ENCODE measurements around the gene RAB39A.

Gene RAB39A

DNA sequence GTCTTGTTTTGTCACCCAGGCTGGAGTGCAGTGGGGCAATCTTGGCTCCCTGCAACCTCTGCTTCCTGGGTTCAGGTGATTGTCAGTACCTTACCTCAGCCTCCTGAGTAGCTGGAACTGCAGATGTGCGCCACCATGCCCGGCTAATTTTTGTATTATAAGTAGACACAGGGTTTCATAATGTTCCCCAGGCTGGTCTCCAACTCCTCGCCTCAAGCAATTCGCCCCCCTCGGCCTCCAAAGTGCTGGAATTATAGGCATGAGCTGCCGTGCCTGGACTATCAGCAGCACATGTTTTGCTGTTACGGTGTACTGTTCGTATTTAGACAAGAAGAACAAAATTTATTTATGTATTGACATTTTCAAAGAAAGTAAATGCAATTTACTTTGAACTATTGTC, 34.8 kb downstream of the RAB39A start:
- no peak for DNase-seq

GRCh38 chr11:107969219-107969618, 41.0 kb downstream of the RAB39A start:
- DNase-seq = no peak

DNA sequence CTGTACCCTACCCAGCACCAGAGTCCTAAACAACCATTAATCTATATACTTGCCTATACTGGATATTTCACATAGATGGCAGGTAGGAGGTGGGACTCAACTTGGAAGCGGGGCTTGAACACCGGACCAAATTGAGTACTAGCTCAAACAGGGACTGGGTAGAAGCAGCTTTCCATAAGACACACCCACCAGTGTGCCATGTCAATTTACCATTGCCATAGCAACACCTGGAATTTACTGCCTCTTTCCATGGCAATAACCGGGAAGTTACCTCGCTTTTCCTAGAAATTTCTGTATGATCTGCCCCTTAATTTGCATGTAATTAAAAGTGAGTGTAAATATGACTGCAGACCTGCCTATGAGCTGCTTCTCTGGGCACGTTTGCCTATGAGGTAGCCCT, 41.8 kb downstream of the RAB39A start:
- DNase-seq = no peak

DNA sequence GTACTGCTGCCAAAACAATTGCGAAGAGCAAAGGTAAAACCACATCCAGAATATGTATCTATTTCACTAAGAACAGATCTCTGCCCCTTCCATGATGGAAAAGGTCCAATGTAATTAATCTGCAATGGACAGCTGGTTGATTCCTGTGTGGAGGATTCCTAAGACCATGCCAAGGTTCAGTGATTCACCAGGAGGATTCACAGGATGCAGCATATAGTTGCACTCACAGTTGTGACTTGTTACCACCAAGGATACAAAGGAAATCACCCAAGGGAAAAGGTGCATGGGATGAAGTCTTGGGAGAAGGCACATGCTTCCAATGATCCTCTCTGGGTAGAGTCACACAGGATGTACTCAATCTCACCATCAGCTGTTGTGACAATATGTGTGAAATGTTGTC, 45.4 kb downstream of the RAB39A start:
- no peak for DNase-seq

DNA sequence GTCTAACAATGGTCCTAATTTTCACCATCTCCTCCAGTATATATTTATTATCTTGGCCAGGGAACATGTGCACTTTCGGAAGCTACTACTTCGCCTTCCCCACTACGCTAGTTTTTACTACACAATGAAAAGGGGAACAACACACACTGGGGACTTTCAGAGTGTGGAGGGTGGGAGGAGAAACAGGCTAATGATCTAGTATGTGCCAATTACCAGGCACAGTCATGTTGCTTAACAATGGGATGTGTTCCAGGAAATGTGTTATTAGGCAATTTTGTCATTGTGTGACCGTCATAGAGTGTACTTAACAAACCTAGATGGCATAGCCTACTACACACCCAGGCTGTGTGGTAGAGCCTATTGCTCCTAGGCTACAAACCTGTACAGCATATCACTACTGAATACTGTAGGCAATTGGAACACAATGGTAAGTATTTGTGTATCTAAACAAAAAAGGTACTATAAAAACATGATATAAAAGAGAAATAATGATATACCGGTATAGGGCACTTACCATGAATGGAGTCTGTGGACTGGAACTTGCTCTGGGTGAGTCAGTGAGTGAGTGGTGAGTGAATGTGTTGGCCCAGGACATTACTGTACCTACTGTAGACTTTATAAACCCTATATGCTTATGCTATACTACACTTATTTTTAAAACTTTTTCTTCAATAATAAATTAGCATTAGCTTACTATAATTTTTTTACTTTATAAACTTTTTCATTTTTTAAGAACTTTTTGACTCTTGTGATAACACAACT, 60.3 kb downstream of the RAB39A start:
- no peak for DNase-seq

DNA sequence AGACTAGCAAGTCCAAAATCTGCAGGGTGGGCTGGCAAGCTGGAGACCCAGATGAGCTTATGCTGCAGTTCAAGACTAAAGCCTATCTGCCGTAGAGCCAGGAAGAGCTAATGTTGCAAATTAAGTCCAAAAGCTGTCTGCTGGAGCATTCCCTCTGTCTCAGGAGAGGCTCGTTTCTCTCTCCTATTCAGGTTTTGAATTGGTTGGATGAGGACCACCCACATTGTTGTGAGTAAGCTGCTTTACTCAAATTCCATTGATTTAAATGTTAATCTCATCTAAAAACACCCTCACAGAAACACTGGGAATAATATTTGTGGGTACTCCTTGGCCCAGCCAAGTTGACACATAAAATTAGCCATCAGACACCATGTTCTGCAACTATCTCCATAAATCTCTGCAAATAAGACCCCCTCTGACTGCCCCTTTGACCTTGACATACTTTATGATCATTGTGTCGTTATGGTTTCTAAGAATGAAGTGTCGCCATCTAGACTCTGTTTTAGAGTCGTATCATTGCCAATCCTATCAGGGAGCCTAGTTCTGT, 63.7 kb downstream of the RAB39A start:
- no peak for DNase-seq

DNA sequence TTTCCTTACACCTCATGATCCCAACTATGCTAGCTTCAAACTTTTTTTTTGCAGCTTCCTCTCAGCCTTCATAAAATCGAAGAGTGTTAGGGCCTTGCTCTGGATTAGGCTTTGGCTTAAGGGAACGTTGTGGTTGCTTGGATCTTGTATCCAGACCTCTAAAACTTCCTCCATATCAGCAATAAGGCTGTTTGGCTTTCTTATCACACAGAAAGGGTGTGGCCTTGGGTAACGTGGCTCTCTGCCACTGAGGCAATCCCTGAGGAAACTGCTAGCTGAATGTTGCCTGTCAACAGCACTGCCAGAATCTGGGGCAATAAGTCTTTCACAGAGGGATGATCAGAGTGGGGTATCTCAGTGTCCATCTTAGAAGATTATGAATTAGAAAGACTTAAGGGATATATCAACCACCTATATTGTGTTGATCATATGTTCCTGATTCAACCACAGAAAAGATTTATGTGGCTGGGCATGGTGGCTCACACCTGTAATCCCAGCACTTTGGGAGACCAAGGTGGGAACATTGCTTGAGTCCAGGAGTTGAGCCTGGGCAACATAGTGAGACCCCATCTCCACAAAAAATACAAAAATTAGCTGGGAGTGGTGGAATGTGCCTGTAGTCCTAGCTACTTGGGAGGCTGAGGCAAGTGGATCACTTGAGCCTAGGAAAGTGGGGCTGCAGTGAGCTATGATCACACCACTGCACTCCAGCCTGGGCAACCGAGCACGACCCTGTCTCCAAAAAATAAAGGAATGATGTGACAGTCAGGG, 67.9 kb downstream of the RAB39A start:
- no peak for DNase-seq

DNA sequence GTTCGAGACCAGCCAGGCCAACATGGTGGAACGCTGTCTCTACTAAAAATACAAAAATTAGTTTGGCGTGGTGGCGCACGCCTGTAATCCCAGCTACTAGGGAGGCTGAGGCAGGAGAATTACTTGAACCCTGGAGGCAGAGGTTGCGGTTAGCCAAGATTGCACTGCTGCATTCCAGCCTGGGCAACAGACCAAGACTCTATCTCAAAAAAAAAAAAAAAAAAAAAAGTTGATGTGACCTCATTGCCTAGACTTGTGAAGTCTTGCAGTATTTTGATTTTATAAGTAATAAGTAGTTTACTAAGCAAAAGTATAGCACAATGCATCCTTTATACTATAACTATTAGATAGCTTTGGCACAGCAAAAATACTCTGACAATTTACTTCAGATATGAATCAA, 70.5 kb downstream of the RAB39A start:
- DNase-seq = no peak

- DNase-seq = peak; percentile 22
Observed at GRCh38 chr11:107999759-108000455, 71.7 kb downstream of the RAB39A start.

DNA sequence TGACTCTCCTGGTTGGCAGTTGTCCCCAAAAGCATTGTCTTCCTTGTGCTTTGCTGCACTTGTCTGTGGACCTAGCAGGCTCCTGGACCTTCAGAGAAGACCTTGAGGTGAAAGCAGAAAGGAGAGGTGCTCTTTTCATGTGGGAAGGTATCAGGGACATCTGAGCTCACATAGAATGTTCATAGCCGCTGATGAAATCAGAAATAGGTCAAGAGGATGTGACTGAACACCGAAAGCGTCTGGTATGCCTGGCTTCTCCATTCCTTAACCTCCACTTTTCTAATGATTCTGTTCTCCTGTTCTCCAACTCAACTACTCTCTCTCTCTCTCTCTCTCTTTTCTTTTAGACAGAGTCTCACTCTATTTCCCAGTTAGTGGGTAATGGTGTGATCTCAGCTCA, 74.2 kb downstream of the RAB39A start:
- DNase-seq = no peak

GRCh38 chr11:108003623-108004022, 75.4 kb downstream of the RAB39A start:
- no peak for DNase-seq

DNA sequence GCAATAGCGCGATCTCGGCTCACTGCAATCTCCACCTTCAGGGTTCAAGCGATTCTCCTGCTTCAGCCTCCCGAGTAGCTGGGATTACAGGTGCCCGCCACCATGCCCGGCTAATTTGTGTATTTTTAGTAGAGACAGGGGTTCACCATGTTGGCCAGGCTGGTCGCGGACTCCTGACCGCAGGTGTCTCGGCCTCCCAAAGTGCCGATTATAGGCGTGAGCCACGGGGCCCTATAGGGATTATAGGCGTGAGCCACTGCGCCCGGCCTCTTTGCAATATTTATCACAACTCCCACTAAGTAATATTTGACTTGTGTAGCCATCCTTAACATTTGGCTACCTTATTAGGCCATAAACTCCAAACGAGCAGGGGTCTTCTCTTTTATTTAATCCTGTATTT, 79.6 kb downstream of the RAB39A start:
- DNase-seq = no peak

DNA sequence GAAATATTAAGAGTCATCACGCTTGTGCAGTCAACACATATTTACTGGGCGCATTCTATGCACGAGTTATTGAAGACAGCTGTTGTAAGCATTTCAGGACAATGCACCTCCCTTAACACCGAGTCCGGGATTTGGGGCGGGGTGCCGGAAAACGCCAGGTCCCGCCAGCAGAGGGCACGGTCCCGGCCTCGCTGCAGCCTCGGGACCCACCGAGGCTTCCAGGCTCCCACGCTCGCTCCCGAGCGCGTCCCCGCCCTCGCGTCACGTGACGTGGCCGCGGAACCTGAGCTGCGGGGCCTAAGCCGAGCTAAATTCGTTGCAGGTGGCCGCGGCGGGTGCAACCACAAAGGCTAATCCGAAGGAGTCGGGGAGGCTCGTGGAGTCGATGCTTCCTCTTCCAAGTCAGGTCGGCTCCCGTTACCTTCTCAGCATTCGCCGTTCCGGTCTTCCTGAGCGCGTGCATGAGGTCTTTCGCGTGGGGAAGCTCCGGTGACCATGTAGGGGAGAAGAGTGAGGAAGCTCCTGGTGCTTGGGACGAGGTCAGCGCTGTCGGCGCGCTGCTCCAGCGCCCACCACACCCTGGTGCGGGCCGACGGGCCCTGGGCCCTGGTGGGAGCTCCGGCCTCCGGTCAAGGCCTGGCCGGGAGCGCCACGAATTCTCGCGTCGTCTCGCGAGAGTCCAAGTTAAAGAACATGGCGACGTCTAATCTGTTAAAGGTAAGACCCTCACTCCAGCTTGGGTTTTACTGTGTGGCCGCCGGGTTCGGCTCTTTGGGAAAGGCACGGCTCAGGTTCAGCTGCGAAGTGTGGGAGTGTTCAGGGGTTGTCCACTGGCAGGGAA, 80.6 kb downstream of the RAB39A start, which contains the start of gene CUL5:
CUL5 (plus strand) TSS at position 243 of the 841 bp plus-strand sequence; CDS start at position 694, 451 bp downstream.
- DNase-seq = peak; percentile 95

DNA sequence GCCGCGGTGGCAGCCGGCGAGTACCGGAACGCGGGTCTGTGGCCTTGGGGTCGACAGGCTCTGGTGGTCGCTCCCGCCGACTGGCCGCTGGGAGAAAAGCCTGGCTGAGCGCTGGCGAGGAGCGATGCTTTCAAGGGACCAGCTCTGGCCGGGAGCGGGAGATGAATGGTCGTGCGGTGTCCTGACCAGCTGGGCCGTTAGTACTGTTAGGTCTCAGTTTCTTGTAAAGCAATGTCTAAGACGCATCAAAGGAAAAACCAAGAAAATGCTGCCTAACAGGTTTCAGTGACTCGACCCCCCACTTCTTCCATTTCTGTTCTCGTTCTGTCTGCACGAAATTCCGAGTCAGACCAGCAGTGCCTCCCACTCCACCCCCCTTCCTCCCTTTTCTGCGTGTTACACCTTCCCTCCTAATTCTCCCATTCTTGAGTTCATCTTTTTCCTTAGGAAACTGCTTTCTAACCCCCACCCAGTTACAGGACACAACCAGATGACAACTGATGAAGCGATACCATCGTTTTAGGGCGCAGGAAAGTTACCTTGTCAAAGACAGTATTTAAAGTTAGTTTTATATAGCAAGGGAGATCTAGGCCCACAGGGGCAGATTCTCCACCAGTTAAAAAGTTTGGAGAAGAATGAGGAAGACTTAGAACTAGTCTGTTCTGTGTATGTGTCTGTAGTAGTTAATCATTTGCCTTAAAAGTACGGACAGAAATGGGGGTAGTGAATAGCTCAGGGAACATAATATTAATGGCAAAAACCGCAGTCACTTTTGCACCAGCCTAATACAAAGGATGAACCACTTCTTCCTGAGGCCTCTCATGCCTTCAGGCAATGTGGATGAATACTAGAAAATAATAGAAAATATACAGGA, 81.5 kb downstream of the RAB39A start:
- DNase-seq = no peak

DNA sequence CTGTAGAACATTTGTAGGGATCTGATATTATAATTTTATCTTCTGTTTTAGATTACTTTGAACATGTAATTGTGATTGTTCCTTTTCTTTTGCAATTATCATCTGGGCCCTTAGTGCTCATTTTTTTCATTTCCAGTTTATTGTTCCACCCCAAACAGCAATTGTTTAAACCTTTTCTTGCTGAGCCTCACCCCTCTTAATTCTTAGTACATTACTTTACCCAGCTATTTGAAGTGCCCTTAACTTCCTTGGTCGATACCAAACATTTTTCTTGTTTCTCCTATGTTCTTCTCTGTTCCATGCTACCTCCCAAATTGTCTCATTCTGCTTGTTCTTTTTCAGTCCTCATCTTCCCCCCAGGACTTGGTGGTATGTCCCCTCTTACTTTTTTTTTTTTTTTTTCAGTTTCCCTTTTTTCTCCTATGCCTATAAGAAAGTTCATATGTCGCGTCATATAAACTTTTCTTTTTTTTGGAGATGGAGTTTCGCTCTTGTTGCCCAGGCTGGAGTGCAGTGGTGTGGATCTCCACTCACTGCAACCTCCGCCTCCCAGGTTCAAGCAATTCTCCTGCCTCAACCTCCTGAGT, 84.0 kb downstream of the RAB39A start:
- DNase-seq = no peak

Measured in femur (tissue), 1 donor.